Uterus (tissue), 4 donors: Measurements from ENCODE around the gene SPANXD. TPM values are rescaled to one million over a fixed set of nuclear protein-coding genes. Genes with fewer than 3 reads are reported as not detected.

Experiments used
- DNase-seq, 2 donors: peaks; one replicate each; pipeline ENCODE4 v3.0.0-alpha.2; 2019 to 2020
- H3K27ac ChIP-seq, 2 donors: fragments of 200-600 bp; sonication (generic); 1 replicate in 1 of 2; 2 replicates in 1 of 2; pipeline ENCODE4 v1.5.1; 2016 to 2018
- H3K27me3 ChIP-seq, 2 donors: fragments of 200-600 bp; sonication (generic); one replicate each; pipeline ENCODE4 v1.5.1; 2018 to 2019; ENCODE audit warnings: control low read depth in 1 of 2
- H3K36me3 ChIP-seq, 2 donors: fragments of 200-600 bp; sonication (generic); one replicate each; pipeline ENCODE4 v1.5.1; 2019; ENCODE audit warnings: control low read depth in 1 of 2
- H3K4me1 ChIP-seq, 2 donors: fragments of 200-600 bp; sonication (generic); one replicate each; pipeline ENCODE4 v1.5.1; 2018 to 2019; ENCODE audit warnings: control low read depth in 1 of 2
- H3K4me3 ChIP-seq, 2 donors: fragments of 200-600 bp; sonication (generic); 1 replicate in 1 of 2; 2 replicates in 1 of 2; pipeline ENCODE4 v1.5.1; 2018 to 2019; ENCODE audit warnings: mild to moderate bottlenecking in 1 of 2
- H3K9me3 ChIP-seq, 2 donors: fragments of 200-600 bp; sonication (generic); one replicate each; pipeline ENCODE4 v1.5.1; 2019; ENCODE audit warnings: control low read depth in 1 of 2
- CTCF ChIP-seq, 4 experiments: fragments of 200-600 bp in 2 of 4; fragments of 450-650 bp in 2 of 4; sonication (generic) in 2 of 4; IDR thresholded peaks; one replicate each; pipeline ENCODE4 v1.5.1; 2016 to 2019; ENCODE audit warnings: antibody characterized with exemption in 4 of 4, mild to moderate bottlenecking in 2 of 4, moderate library complexity in 1 of 4
- POLR2A ChIP-seq, 2 donors: fragments of 450-650 bp; IDR thresholded peaks; one replicate each; pipeline ENCODE4 v1.6.1; 2016; ENCODE audit warnings: antibody characterized with exemption in 2 of 2, mild to moderate bottlenecking in 1 of 2, moderate library complexity in 1 of 2
- intact Hi-C: fragments of 100-400 bp; cut with DNase I; formaldehyde crosslinking; loops from one replicate; pipeline ENCODE4 v1.15.1; 2023; ENCODE audit warnings: low total_unique reads
- total RNA-seq, 4 donors: library from RNA; depleted of rRNA in 3 of 4; stranded (reverse); fragments of >200 nt in 3 of 4; gene quantifications; one replicate each; pipeline versions ENCODE4 v1.1.0 to v1.2.4, GENCODE V29; 2014 to 2023
- donor health status: DM: yes; HTN: yes; CAD: no.

SPANXD gene
- total RNA-seq, 4 donors from 2014 or later: not detected

GRCh38 chrX:141714680-141715079 lies 16.1 kb upstream of the SPANXD start:
- H3K4me3 ChIP-seq: no peak overlapping the region
- no peak for TF ChIP-seq CTCF (IDR thresholded peaks at IDR 0.05)
- TF ChIP-seq POLR2A (IDR thresholded peaks at IDR 0.05): no peak
- no peaks in the 10 kb centered on the region for H3K9me3 ChIP-seq
- no peak overlapping the region for H3K27ac ChIP-seq
- no peaks in the 10 kb centered on the region for H3K36me3 ChIP-seq
- DNase-seq: no peak
- intact Hi-C loops: no loop called here
- H3K4me1 ChIP-seq: no peaks in the 10 kb centered on the region
- H3K27me3 ChIP-seq: no peaks in the 10 kb centered on the region

- no peak overlapping the region for H3K27ac ChIP-seq
- DNase-seq: no peak
- H3K27me3 ChIP-seq: no peaks in the 10 kb centered on the region
- intact Hi-C loops: no loop called here
- no peaks in the 10 kb centered on the region for H3K9me3 ChIP-seq
- TF ChIP-seq CTCF (IDR thresholded peaks at IDR 0.05) (no peak), POLR2A (IDR thresholded peaks at IDR 0.05) (no peak)
- no peak overlapping the region for H3K4me3 ChIP-seq
- H3K36me3 ChIP-seq: no peaks in the 10 kb centered on the region
- H3K4me1 ChIP-seq: no peaks in the 10 kb centered on the region
These were observed 2.5 kb upstream of the SPANXD start for GRCh38 chrX:141701072-141701471.

GRCh38 chrX:141673946-141674345 lies 24.6 kb downstream of the SPANXD start:
- Histone ChIP-seq H3K27ac (no peak overlapping the region), H3K4me3 (no peak overlapping the region), H3K4me1 (no peaks in the 10 kb centered on the region), H3K9me3 (no peaks in the 10 kb centered on the region), H3K27me3 (no peaks in the 10 kb centered on the region), H3K36me3 (no peaks in the 10 kb centered on the region)
- no peak for TF ChIP-seq POLR2A (IDR thresholded peaks at IDR 0.05)
- no peak for TF ChIP-seq CTCF (IDR thresholded peaks at IDR 0.05)
- intact Hi-C loops: no loop called here
- DNase-seq: no peak

- DNase-seq: no peak
- Histone ChIP-seq H3K4me3 (no peak overlapping the region), H3K36me3 (no peaks in the 10 kb centered on the region), H3K27ac (no peak overlapping the region), H3K4me1 (no peaks in the 10 kb centered on the region), H3K27me3 (no peaks in the 10 kb centered on the region), H3K9me3 (no peaks in the 10 kb centered on the region)
- TF ChIP-seq CTCF (IDR thresholded peaks at IDR 0.05) (no peak), POLR2A (IDR thresholded peaks at IDR 0.05) (no peak)
- intact Hi-C loops: no loop called here
These were observed 28.9 kb downstream of the SPANXD start for GRCh38 chrX:141669689-141670088.

GRCh38 chrX:141668371-141668770 lies 30.2 kb downstream of the SPANXD start:
- TF ChIP-seq POLR2A (IDR thresholded peaks at IDR 0.05): no peak
- TF ChIP-seq CTCF (IDR thresholded peaks at IDR 0.05): no peak
- intact Hi-C loops: no loop called here
- no peak overlapping the region for H3K4me3 ChIP-seq
- H3K36me3 ChIP-seq: no peaks in the 10 kb centered on the region
- H3K27ac ChIP-seq: no peak overlapping the region
- H3K9me3 ChIP-seq: no peaks in the 10 kb centered on the region
- DNase-seq: no peak
- no peaks in the 10 kb centered on the region for H3K4me1 ChIP-seq
- no peaks in the 10 kb centered on the region for H3K27me3 ChIP-seq
